ENCODE results near the gene ADPGK.
"Not testable (repeated sequence)": the region's sequence is repeated elsewhere in the genome, so short reads cannot be mapped to it uniquely, and the experiment has no call there.

ADPGK gene

DNA sequence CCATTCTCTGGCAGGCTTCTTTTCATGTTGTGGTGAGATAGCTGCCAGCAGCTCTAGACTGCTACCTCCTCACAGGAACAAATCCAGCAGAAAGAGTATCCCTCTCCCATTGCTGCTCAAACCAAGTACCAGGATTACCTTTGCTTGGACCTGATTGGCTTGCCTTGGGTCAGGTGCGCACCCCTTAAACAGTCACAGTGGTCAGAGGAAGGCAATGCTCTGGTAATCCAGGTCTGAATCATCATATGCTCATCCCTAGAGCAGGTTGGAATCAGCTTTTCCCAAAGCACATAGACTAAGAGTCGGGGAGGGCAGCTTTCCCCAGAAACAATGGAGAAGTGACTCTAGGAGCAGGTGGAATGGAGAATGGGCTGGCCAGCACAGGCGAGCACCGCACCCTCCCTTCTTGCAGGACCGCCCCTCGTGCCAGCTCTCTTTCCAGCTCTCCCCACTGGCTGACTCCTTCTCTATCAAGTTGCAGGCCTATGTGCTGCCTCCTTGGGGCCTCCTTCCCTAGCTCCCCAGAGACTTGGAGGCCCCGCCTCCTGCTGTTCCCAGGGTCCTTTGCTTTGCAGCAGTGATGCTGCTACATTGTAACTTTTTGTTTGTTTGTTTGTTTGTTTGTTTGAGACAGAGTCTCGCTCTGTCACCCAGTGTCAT, 29.9 kb upstream of the ADPGK start:
- Histone ChIP-seq H3K4me3 (no peak overlapping the region), H3K27me3 (no peaks in the 10 kb centered on the region), H3K9ac (no peak overlapping the region), H3K4me1 (peaks cover 25 to 40% (median 33%) of the 10 kb centered on the region in 10 experiments), H3K9me3 (replicated peaks in 1 of 11) (peaks cover 6 to 34% (median 25%) of the 10 kb centered on the region in 11 experiments), H3K27ac (no peak overlapping the region), H3K36me3 (peaks cover 0 to 10% (median 0%) of the 10 kb centered on the region in 11 experiments; a peak in 2 of 22 replicates), H3K4me2 (no peak overlapping the region), H4K20me1 (no peaks in the 10 kb centered on the region)
- TF ChIP-seq Cebpa-rat (IDR thresholded peaks at IDR 0.05), result no peak

DNA sequence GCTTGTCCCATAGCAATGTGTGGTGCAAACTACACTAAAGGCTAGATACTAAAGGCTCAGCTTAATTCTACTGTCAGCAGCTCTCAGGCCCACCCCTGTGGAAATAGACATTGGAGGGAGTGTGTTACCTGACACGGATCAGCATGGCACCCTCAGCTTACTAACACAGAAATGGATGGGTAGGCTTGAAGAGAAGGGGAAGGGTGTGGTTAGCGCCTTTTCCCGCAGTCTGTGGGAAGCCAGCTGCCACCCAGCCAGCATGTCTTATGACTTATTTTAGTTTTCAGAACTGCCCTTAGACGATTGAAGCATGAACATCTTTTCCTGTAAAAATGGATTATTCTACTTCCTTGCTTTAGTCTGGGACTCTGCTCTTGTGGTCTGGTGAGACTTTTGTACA, 25.8 kb upstream of the ADPGK start:
- no peaks in the 10 kb centered on the region for H3K36me3 ChIP-seq
- peak overlapping the region in 7 of 11 experiments; percentile 28 to 70 (median 57); a peak in 13 of 22 replicates for H3K27ac ChIP-seq
- H3K9ac ChIP-seq, result peak overlapping the region in 3 of 11 experiments; percentile 8 to 45 (median 37); a peak in 3 of 22 replicates
- no peaks in the 10 kb centered on the region for H3K27me3 ChIP-seq
- TF ChIP-seq Cebpa-rat (IDR thresholded peaks at IDR 0.05), result no peak
- H3K9me3 ChIP-seq (replicated peaks in 1 of 11), result peaks cover 0 to 25% (median 19%) of the 10 kb centered on the region in 11 experiments; a peak in 15 of 22 replicates
- no peaks in the 10 kb centered on the region for H4K20me1 ChIP-seq
- H3K4me1 ChIP-seq, result peaks cover 15 to 36% (median 32%) of the 10 kb centered on the region in 10 experiments
- peak overlapping the region; percentile 49 to 81 (median 74) for H3K4me2 ChIP-seq
- no peak overlapping the region for H3K4me3 ChIP-seq

DNA sequence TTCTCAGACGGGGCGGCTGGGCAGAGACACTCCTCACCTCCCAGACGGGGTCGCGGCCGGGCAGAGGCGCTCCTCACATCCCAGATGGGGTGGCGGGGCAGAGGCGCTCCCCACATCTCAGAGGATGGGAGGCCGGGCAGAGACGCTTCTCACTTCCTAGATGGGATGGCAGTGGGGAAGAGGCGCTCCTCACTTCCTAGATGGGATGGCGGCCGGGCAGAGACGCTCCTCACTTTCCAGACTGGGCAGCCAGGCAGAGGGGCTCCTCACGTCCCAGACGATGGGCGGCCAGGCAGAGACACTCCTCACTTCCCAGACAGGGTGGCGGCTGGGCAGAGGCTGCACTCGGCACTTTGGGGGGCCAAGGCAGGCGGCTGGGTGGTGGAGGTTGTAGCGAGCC, 23.8 kb upstream of the ADPGK start:
- not testable (repeated sequence) for H3K27me3 ChIP-seq, H3K36me3 ChIP-seq, H4K20me1 ChIP-seq, H3K4me2 ChIP-seq, H3K4me3 ChIP-seq, H3K9ac ChIP-seq, H3K27ac ChIP-seq
- Histone ChIP-seq H3K4me1 (peaks cover 15 to 36% (median 32%) of the 10 kb centered on the region in 10 experiments), H3K9me3 (replicated peaks in 1 of 11) (peaks cover 0 to 25% (median 19%) of the 10 kb centered on the region in 11 experiments; a peak in 15 of 22 replicates)

DNA sequence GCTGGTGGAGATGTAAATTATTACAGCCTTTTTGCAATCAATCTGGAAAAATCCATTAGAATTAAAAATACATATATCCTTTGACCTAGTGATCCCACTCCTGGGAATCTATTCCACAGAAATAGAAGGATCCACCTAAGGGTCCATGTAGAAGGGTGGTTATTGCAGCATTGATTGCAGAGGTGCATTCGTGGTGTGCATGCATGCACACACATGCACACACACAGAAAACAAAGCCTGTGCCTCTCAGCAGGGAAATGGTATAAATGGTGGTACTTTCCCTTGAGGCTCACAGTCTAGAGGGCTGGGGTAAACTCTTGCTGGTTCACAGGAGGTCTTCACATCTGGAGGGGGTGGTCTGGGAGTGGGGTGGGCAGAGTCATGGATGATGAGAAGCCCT, 19.4 kb upstream of the ADPGK start:
- H3K4me1 ChIP-seq, result peaks cover 0 to 11% (median 9%) of the 10 kb centered on the region in 10 experiments; a peak in 13 of 20 replicates
- H3K9ac ChIP-seq, result no peak overlapping the region
- no peaks in the 10 kb centered on the region for H4K20me1 ChIP-seq
- peaks cover 0 to 16% (median 9%) of the 10 kb centered on the region in 11 experiments; a peak in 15 of 22 replicates for H3K9me3 ChIP-seq (replicated peaks in 1 of 11)
- H3K27ac ChIP-seq, result no peak overlapping the region
- H3K4me3 ChIP-seq, result no peak overlapping the region
- no peaks in the 10 kb centered on the region for H3K36me3 ChIP-seq
- no peak overlapping the region for H3K4me2 ChIP-seq
- no peak for TF ChIP-seq Cebpa-rat (IDR thresholded peaks at IDR 0.05)
- no peaks in the 10 kb centered on the region for H3K27me3 ChIP-seq

DNA sequence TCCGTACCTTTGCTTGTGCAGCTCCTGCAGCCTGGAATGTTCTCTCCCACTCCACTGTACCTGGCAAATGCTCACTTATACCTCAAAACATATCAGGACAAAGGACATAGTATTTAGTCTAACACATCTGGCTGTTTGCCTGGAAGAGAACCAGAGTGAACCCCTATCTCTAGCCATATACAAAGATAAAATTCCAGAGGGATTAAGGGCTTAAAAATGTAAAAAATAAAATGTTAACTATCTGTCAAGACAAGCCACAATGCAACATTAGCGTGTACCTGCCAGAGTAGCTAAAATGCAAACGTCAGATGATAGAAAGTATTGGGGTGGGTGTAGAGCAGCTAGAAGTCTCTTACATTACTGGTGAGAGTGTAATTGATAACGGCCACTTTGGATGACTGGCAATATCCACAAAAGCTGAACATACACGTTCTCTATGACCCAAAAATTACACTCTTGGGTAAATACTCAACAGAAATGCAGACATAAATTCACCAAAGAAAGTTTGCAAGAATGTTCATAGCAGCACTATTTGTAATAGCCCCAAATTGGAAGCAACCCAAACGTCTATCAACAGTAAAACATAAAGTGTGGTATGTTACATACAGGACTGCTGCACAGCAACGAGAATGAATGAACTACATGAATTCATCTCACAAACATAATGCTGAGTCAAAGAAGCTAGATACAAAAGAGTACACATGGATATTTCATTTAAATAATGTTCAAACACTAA, 18.2 kb upstream of the ADPGK start:
- no peak overlapping the region for H3K9ac ChIP-seq
- no peaks in the 10 kb centered on the region for H4K20me1 ChIP-seq
- peaks cover 0 to 7% (median 4%) of the 10 kb centered on the region in 11 experiments; a peak in 8 of 22 replicates for H3K9me3 ChIP-seq (replicated peaks in 1 of 11)
- no peak overlapping the region for H3K4me3 ChIP-seq
- peaks cover 0 to 6% (median 5%) of the 10 kb centered on the region in 11 experiments; a peak in 8 of 22 replicates for H3K27me3 ChIP-seq
- no peaks in the 10 kb centered on the region for H3K36me3 ChIP-seq
- H3K4me2 ChIP-seq, result no peak overlapping the region
- no peak for TF ChIP-seq Cebpa-rat (IDR thresholded peaks at IDR 0.05)
- peaks cover 0 to 15% (median 12%) of the 10 kb centered on the region in 10 experiments; a peak in 15 of 20 replicates for H3K4me1 ChIP-seq
- H3K27ac ChIP-seq, result no peak overlapping the region

DNA sequence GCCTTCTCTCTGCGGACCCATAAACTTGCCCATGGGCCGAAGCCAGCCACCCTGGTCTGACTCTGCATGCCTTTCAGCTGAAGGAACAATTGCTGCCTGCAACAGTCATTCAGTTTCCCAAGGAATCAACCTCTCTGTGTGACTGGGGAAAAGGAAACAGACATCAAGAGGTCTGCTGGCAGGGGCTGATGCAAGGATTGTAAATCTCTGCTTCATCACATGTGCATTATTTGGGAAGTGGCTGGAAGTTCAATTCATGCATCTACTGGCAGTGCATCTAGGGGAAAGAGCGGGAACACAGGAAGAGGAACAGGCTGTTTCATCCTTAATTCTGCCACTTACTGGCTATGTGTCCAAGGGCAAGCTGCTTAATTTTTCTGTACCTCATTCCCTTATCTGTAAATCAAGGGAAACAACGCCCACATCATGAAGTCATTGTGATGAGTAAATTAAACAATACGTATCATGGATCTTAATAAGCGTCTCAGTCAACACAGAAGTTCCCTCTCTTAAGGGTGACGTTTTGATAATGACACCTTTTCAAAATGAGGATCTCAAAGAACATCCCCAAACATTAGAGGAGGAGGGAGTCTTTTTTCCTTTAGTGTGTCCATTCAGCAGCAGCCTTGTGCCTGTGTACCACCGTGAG, 17.4 kb upstream of the ADPGK start:
- Histone ChIP-seq H3K9ac (no peak overlapping the region), H4K20me1 (no peaks in the 10 kb centered on the region), H3K9me3 (replicated peaks in 1 of 11) (peaks cover 0 to 6% (median 3%) of the 10 kb centered on the region in 11 experiments; a peak in 6 of 22 replicates), H3K27ac (no peak overlapping the region), H3K4me1 (peaks cover 0 to 18% (median 14%) of the 10 kb centered on the region in 10 experiments; a peak in 15 of 20 replicates), H3K36me3 (no peaks in the 10 kb centered on the region), H3K4me3 (no peak overlapping the region), H3K4me2 (no peak overlapping the region), H3K27me3 (peaks cover 0 to 14% (median 11%) of the 10 kb centered on the region in 11 experiments; a peak in 9 of 22 replicates)
- no peak for TF ChIP-seq Cebpa-rat (IDR thresholded peaks at IDR 0.05)

DNA sequence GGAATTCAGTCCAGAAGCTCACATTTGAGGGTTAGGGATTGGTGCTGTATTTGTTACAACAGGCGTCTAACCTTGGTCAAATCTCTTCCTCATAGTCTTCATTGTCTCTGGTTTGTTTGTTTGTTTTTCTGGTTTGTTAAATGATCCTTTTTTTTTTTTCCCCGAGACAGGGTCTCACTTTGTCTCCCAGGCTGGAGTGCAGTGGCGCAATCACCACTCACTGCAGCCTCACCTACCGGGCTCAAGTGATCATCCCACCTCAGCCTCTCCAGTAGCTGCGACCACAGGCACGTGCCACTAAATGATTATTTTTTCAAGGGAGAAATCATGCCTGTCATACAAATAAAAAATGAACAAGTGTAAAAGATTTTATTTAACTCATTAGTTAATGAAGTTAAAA, 14.3 kb upstream of the ADPGK start:
- no peak overlapping the region for H3K4me3 ChIP-seq
- H3K4me2 ChIP-seq, result no peak overlapping the region
- H3K9me3 ChIP-seq (replicated peaks in 1 of 11), result no peaks in the 10 kb centered on the region
- no peak overlapping the region for H3K27ac ChIP-seq
- peaks cover 0 to 9% (median 4%) of the 10 kb centered on the region in 10 experiments; a peak in 10 of 20 replicates for H3K4me1 ChIP-seq
- H3K9ac ChIP-seq, result no peak overlapping the region
- no peaks in the 10 kb centered on the region for H3K36me3 ChIP-seq
- H3K27me3 ChIP-seq, result peaks cover 0 to 14% (median 11%) of the 10 kb centered on the region in 11 experiments; a peak in 9 of 22 replicates
- no peak for TF ChIP-seq Cebpa-rat (IDR thresholded peaks at IDR 0.05)
- no peaks in the 10 kb centered on the region for H4K20me1 ChIP-seq

DNA sequence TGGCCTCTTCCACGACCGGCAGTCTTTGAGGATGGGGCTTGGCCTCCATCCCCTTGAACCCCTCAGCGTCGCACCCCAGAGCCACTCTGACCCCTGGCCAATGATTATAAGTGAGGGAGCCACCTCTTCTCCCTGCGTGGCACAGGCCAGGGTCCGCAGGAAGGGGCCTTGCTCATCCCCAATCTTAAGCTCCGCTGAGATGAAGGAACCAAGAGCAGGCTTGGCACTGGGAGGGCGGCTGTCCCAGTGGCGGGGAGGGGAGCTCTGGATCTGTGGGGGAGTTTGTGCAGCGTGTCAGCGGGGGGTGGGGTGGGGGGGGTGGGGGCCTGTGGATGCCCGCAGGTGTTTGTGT, 13.8 kb upstream of the ADPGK start:
- Histone ChIP-seq H3K9ac (peak overlapping the region; percentile 54 to 76 (median 73)), H3K9me3 (replicated peaks in 1 of 11) (no peaks in the 10 kb centered on the region), H4K20me1 (no peaks in the 10 kb centered on the region), H3K4me2 (peak overlapping the region; percentile 79 to 97 (median 89)), H3K27ac (peak overlapping the region in 9 of 11 experiments; percentile 2 to 59 (median 34); a peak in 12 of 22 replicates), H3K4me1 (peaks cover 0 to 9% (median 4%) of the 10 kb centered on the region in 10 experiments; a peak in 10 of 20 replicates), H3K27me3 (peaks cover 0 to 14% (median 11%) of the 10 kb centered on the region in 11 experiments; a peak in 9 of 22 replicates), H3K36me3 (no peaks in the 10 kb centered on the region), H3K4me3 (peak overlapping the region; percentile 57 to 75 (median 62))
- TF ChIP-seq Cebpa-rat (IDR thresholded peaks at IDR 0.05), result no peak

All from BLaER1 treated with 17β-estradiol and CSF1 and Interleukin-3, amounts not matched to agents 10 nM and 100 nM (cell line).